Endothelial cell of umbilical vein (primary cell): ENCODE results near the gene TCERG1L. TPM values are rescaled to one million over a fixed set of nuclear protein-coding genes. Genes with fewer than 3 reads are reported as not detected.

Experiments
- BruUV-seq: library from RNA; stranded (reverse); fragments of 400-500 nt; replicated peaks from 2 replicates; lab custom pipeline; 2021; lab: Mats Ljungman, UMichigan
- CTCF ChIA-PET: fragments of 300-600, 350-600 bp; sonication (Branson Sonifier 250); formaldehyde crosslinking; loops from one replicate; lab custom pipeline; 2021; ENCODE audit warnings: antibody characterized with exemption, inconsistent platforms; lab: Charles Lee
- POLR2A ChIA-PET: fragments of 300-600, 350-600 bp; sonication (Branson Sonifier 250); formaldehyde crosslinking; loops from one replicate; lab custom pipeline; 2021; ENCODE audit warnings: antibody characterized with exemption, inconsistent platforms; lab: Charles Lee
- DNase-seq: peaks from one replicate; pipeline ENCODE4 v3.0.0-alpha.2; 2011; ENCODE audit warnings: low read depth, low spot score
- FAIRE-seq: peaks from 2 replicates; lab custom pipeline; 2011; peaks lifted over from hg19 to GRCh38; lab: Jason Lieb, UNC
- H2AFZ ChIP-seq: 2 replicates; pipeline ENCODE4 v1.6.0; 2012; ENCODE audit warnings: low read depth, low read length, control low read depth, inconsistent platforms
- H3K27ac ChIP-seq: 2 replicates; pipeline ENCODE4 v1.5.1; 2011; ENCODE audit warnings: low read depth, mild to moderate bottlenecking, control low read depth, low read length, moderate library complexity; ENCODE audit not compliant: insufficient read depth
- H3K27me3 ChIP-seq, 2 experiments: 2 replicates each; pipeline versions ENCODE4 v1.6.0 to v1.6.1; 2011; ENCODE audit warnings: low read length in 2 of 2, mixed read lengths in 1 of 2; ENCODE audit not compliant: control insufficient read depth in 2 of 2, insufficient read depth in 2 of 2
- H3K36me3 ChIP-seq, 2 experiments: 2 replicates in 1 of 2; 3 replicates in 1 of 2; pipeline ENCODE4 v1.5.1; 2011; ENCODE audit warnings: low read length in 2 of 2, mild to moderate bottlenecking in 1 of 2, moderate library complexity in 1 of 2; ENCODE audit not compliant: control insufficient read depth in 2 of 2, insufficient read depth in 2 of 2; ENCODE audit errors: extremely low read depth in 1 of 2
- H3K4me1 ChIP-seq: 3 replicates; pipeline ENCODE4 v1.5.1; 2011; ENCODE audit warnings: mild to moderate bottlenecking, low read length; ENCODE audit not compliant: control insufficient read depth, insufficient read depth; ENCODE audit errors: extremely low read depth
- H3K4me2 ChIP-seq: 2 replicates; pipeline ENCODE4 v1.6.1; 2011; ENCODE audit warnings: low read length, control low read depth, mixed read lengths; ENCODE audit not compliant: insufficient read depth
- H3K4me3 ChIP-seq, 3 experiments: fragments of 200-600 bp in 1 of 3; sonication (generic), shearing (Covaris generic) in 1 of 3; replicated peaks in 1 of 3; 2 replicates each; pipeline ENCODE4 v1.5.1; 2011 to 2016; ENCODE audit warnings: control low read depth in 3 of 3, low read length in 3 of 3, mild to moderate bottlenecking in 2 of 3, inconsistent platforms in 1 of 3, low read depth in 1 of 3, moderate library complexity in 1 of 3; ENCODE audit not compliant: insufficient read depth in 1 of 3
- H3K79me2 ChIP-seq: 2 replicates; pipeline ENCODE4 v1.6.0; 2012; ENCODE audit warnings: low read length, inconsistent platforms; ENCODE audit not compliant: control insufficient read depth, insufficient read depth
- H3K9ac ChIP-seq: replicated peaks from 2 replicates; pipeline ENCODE3; 2011; ENCODE audit warnings: low read length, control low read depth; ENCODE audit not compliant: insufficient read depth; ENCODE audit errors: extremely low read depth
- H3K9me1 ChIP-seq: replicated peaks from 3 replicates; pipeline ENCODE4 v1.6.0; 2011; ENCODE audit warnings: mild to moderate bottlenecking, low read length; ENCODE audit not compliant: control insufficient read depth, insufficient read depth; ENCODE audit errors: extremely low read depth
- H3K9me3 ChIP-seq: replicated peaks from 2 replicates; pipeline ENCODE4 v1.5.1; 2012; ENCODE audit warnings: low read length, inconsistent platforms; ENCODE audit not compliant: control insufficient read depth, insufficient read depth
- H4K20me1 ChIP-seq: replicated peaks from 2 replicates; pipeline ENCODE3; 2011; ENCODE audit warnings: mild to moderate bottlenecking, low read length; ENCODE audit not compliant: control insufficient read depth, insufficient read depth; ENCODE audit errors: extremely low read depth
- CTCF ChIP-seq, 2 donors: IDR thresholded peaks; 1 replicate in 1 of 2; 2 replicates in 1 of 2; pipeline ENCODE4 v1.5.1; 2011; ENCODE audit warnings: low read length in 2 of 2, mild to moderate bottlenecking in 2 of 2, moderate library complexity in 2 of 2, control low read depth in 1 of 2, inconsistent platforms in 1 of 2, low read depth in 1 of 2; ENCODE audit not compliant: insufficient read depth in 1 of 2; ENCODE audit errors: extremely low read depth in 1 of 2
- EZH2 ChIP-seq: IDR thresholded peaks from 2 replicates; pipeline ENCODE4 v1.6.1; 2012; ENCODE audit warnings: borderline replicate concordance, low read depth, mild to moderate bottlenecking, moderate library complexity, low read length, inconsistent platforms; ENCODE audit not compliant: severe bottlenecking
- FOS ChIP-seq: IDR thresholded peaks from 2 replicates; pipeline ENCODE4 v1.6.1; 2011; ENCODE audit warnings: mild to moderate bottlenecking, low read length, moderate library complexity, borderline replicate concordance; ENCODE audit not compliant: insufficient read depth
- GATA2 ChIP-seq: IDR thresholded peaks from 2 replicates; pipeline ENCODE4 v1.7.0; 2011; ENCODE audit warnings: low read depth, mild to moderate bottlenecking, moderate library complexity, mixed read lengths, low read length; ENCODE audit not compliant: insufficient read length, insufficient read depth
- JUN ChIP-seq: IDR thresholded peaks from 2 replicates; pipeline ENCODE4 v1.6.1; 2011; ENCODE audit warnings: borderline replicate concordance, low read depth; ENCODE audit not compliant: insufficient read length, insufficient read depth
- MYC ChIP-seq: IDR thresholded peaks from one replicate; pipeline ENCODE4 v1.6.1; 2011; ENCODE audit warnings: mild to moderate bottlenecking, low read depth, low read length
- POLR2A ChIP-seq: IDR thresholded peaks from 2 replicates; pipeline ENCODE4 v1.6.1; 2012; ENCODE audit warnings: low read depth, mild to moderate bottlenecking, control low read depth, low read length
- POLR2AphosphoS5 ChIP-seq: IDR thresholded peaks from 2 replicates; pipeline ENCODE4 v1.6.1; 2012; ENCODE audit warnings: low read depth, mild to moderate bottlenecking, control low read depth, low read length, moderate library complexity; ENCODE audit not compliant: insufficient read depth
- dilution Hi-C: fragments of 300-500 bp; cut with MboI; formaldehyde crosslinking; loops from one replicate; pipeline ENCODE4 v1.15.0; 2019; ENCODE audit warnings: low sequenced_read_pairs; ENCODE audit not compliant: extremely low pct_ligation_motif_present
- intact Hi-C: fragments of 100-400 bp; cut with micrococcal nuclease; formaldehyde crosslinking; loops from one replicate; pipeline ENCODE4 v1.10.0; 2022
- polyA plus RNA-seq, 4 experiments: library from polyadenylated mRNA; depleted of rRNA in 3 of 4; stranded (reverse) in 3 of 4; unstranded in 1 of 4; fragments of >200 nt; gene quantifications; 2 replicates each; pipeline versions ENCODE4 v1.2.1 to v1.2.3, GENCODE V29; 2011 to 2012; ENCODE audit warnings: missing spikeins in 1 of 4
- total RNA-seq: library from RNA; stranded (reverse); gene quantifications from 2 replicates; pipeline ENCODE4 v1.2.3, GENCODE V29; 2021
- TF ChIP-seq, protein P1 (sequence below): IDR thresholded peaks from 2 replicates; pipeline ENCODE4 v1.6.1; 2011; ENCODE audit not compliant: insufficient read depth, insufficient read length

The TCERG1L gene
- total and polyA plus RNA-seq, 2 donors (not counting 3 experiments of a cell fraction or from before 2014, with no cell fraction given), result not detected

DNA sequence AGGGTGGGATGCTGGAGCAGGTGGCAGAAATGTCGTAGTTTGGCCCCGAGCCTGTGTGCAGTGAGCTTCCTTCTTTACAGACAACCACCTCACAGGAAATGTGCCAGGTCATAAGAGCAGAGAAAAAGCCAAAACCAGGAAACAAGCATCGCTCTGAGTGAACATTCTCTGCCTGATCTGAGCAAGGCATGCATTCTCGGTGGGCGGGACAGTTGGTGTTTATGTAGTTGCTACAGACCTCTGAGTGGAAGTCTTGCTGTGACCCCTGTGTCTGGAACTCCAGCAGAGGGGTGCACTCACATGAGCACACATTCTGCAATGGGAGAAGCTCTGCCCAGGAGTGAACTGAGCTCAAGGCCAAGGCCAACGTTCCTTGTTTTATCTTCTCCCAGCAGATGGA is 230.1 kb downstream of the TCERG1L start:
- Histone ChIP-seq H4K20me1 (no peaks in the 10 kb centered on the region), H3K4me1 (no peaks in the 10 kb centered on the region), H3K27me3 (no peaks in the 10 kb centered on the region), H3K4me3 (no peak overlapping the region), H2AFZ (no peak overlapping the region), H3K9me1 (no peaks in the 10 kb centered on the region), H3K4me2 (no peak overlapping the region), H3K9me3 (peaks cover 13% of the 10 kb centered on the region), H3K27ac (no peak overlapping the region), H3K79me2 (no peaks in the 10 kb centered on the region), H3K9ac (no peak overlapping the region), H3K36me3 (no peaks in the 10 kb centered on the region)
- no peak for DNase-seq
- intact Hi-C loops, result no loop called here
- TF ChIP-seq FOS (no peak), MYC (no peak), POLR2AphosphoS5 (no peak), POLR2A (no peak), CTCF (IDR thresholded peaks at IDR 0.05; ENCODE audit: extremely low read depth in 1 of 2, insufficient read depth in 1 of 2, low read depth in 1 of 2, low read length in 2 of 2) (no peak), GATA2 (no peak), JUN (no peak), EZH2 (no peak)
- TF ChIP-seq, protein P1, sequence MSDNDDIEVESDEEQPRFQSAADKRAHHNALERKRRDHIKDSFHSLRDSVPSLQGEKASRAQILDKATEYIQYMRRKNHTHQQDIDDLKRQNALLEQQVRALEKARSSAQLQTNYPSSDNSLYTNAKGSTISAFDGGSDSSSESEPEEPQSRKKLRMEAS, result no peak
- POLR2A ChIA-PET, result no interaction called here
- no TSS peak for BruUV-seq
- dilution Hi-C loops, result no loop called here
- CTCF ChIA-PET, result no interaction called here
- no peak for FAIRE-seq
